GM12891 (cell line): ENCODE results near the gene SLC25A5.

Experiments used
- POLR2A ChIP-seq: IDR thresholded peaks from 2 replicates; pipeline ENCODE4 v1.6.1; 2011; ENCODE audit warnings: low read depth, low read length, control low read depth
- POLR2AphosphoS5 ChIP-seq: IDR thresholded peaks from 2 replicates; pipeline ENCODE4 v1.6.1; 2011; ENCODE audit warnings: low read depth, low read length, control low read depth

- TF ChIP-seq POLR2AphosphoS5 (no peak), POLR2A (no peak)
Observed at GRCh38 chrX:119455264-119455663, 13.0 kb upstream of the SLC25A5 start.
